Cerebellar cortex (tissue), 1 donor: Measurements from ENCODE around the gene TBX6.
"Not testable (repeated sequence)": the region's sequence is repeated elsewhere in the genome, so short reads cannot be mapped to it uniquely, and the experiment has no call there.

Experiments
- DNase-seq: peaks from one replicate; pipeline ENCODE4 v3.0.0-alpha.2; 2015; ENCODE audit warnings: low spot score

Gene TBX6

GRCh38 chr16:30065943-30066760 is 25.6 kb downstream of the TBX6 start:
- DNase-seq = no peak

DNA sequence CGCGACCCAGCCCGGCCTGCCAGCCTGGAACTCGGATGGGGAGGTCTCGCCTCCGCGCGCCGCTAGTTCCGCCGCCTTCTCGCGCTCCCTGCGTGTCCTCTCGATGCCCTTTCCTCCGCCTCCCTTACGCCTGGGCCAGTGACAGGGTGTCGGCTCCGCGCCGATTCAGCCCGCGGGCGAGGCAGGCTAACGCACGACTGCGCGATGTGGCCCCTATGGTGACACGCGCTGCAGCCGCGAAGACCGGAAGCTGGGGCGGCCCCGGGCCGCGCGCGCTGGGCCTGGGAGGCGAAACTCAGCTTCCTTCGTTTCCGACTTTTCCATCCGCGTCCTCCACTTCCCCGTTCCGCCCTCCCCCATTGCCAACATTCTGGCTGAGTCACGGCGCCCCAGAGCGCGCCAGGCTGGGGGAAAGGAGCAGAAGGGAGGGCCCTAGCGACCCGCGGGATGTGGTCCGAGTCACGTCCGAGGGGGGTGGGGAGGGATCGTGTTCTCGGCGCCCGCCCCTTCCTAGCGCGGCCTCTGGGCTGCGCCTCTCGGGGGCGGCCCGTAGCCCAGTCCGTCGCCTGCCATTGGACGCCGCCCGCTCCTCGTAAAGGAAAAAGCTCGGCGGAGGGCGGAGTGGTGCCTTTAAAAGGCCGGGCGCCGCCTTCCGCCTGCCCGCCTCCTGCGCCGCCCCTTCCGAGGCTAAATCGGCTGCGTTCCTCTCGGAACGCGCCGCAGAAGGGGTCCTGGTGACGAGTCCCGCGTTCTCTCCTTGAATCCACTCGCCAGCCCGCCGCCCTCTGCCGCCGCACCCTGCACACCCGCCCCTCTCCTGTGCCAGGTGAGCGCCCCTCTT is 26.4 kb downstream of the TBX6 start, which contains the start of gene ALDOA:
Gene ALDOA (plus strand): TSS at position 659 of the 841 bp plus-strand sequence. CDS start 1,138 bp downstream, outside the sequence.
- peak; percentile 96 for DNase-seq

GRCh38 chr16:30064729-30065101 is 27.0 kb downstream of the TBX6 start:
- DNase-seq = no peak

- DNase-seq = peak; percentile 86
Observed at GRCh38 chr16:30063893-30064728, 27.6 kb downstream of the TBX6 start.

DNA sequence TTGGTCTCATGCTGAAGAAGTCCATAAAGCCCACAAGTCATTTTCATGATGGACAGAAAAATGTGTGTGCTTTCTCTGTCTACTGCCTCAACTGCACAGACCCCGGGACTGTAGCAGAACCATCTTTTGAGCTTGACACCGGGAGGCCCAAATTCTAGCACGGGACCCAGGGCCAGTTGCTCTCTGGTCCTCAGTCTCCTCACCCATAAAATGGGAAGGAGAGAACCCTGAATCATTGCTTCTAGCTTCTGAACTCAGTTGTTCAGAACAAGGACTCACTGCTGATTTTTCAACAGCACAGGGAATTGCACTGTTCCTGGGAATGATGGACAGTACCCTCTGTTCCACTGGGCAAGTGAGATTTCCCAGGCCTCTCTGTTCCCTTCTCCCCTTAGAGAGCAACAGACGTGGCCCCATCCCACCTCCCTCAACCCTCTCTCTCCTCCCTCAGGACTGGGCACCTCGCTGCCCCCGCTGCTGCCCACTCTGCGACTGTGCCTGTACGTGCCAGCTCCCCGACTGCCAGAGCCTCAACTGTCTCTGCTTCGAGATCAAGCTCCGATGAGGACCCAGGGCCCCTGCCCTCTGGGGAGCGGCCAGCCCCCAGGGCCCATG is 28.3 kb downstream of the TBX6 start:
- DNase-seq = no peak

GRCh38 chr16:30060836-30061554 is 30.7 kb downstream of the TBX6 start:
- DNase-seq = no peak

DNA sequence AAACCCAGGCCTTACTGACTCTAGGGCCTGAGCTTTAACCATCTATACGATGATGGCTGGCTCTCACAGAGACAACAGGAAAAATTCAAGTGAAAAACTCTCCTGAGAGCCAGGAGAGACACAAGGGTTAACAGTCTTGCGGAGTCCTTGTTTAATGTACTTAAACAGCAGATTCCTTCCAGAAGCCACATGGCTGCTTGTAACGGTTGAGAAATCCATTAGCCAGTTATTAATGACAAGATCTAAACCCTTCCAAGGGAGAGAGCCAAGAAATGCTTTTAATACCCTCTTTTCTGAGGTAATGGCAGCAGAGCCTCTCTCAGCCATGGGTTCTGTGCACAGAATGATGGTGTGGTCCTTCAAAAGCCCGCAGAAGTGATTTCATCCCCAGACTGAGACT is 31.4 kb downstream of the TBX6 start:
- DNase-seq = no peak

GRCh38 chr16:30054959-30055553 is 36.7 kb downstream of the TBX6 start:
- DNase-seq = peak; percentile 60

DNA sequence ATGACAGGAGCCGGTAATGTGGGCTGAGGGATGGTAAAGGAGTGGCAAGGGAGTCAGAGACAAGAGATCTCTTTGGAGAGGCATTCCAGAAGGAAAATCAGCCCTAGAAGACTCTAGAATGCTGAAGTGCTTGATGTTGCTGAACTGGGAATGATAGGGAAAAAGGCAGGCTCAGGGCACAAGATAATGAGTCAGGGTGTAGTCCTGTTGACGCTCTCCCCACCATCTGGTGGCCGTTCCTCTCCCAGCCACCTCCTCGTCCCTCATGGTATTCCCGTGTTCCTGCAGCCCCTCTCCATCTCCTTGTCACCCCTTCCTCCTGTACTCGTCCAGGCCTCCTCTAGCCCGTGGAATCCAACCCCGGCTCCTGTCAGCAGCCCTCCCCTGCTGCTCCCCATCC is 37.3 kb downstream of the TBX6 start:
- DNase-seq = no peak

DNA sequence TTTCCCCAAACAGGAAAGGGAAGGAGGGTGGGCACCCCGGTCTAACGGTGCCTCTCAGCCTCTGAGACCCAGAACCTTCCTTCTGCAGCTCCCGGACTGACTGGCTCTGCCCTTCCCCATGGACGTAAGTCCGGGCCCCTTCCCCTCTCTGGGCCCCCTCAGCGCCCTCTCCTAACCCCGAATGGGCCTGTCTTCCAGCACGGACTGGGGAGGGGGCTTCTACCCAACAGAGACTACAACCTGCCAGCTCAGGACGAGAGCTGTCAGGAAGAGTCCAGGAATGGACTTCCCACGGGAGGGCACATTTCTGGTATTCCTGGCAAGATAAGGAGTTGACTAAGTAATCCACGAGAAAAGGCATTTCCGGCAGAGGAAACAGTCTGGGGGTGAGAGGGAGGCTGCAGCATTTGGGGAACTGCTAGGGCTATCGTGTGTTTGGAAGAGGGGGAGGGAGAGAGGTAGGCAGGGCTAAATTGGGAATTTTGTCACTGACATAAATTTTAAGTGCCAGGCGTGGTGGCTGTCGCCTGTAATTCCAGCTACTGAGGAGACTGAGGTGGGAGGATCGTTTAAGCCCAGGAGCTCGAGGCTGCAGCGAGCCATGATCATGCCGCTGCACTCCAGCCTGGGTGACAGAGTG is 38.2 kb downstream of the TBX6 start:
- no peak for DNase-seq

- peak; percentile 85 for DNase-seq
Observed at GRCh38 chr16:30052671-30053372, 38.9 kb downstream of the TBX6 start.

DNA sequence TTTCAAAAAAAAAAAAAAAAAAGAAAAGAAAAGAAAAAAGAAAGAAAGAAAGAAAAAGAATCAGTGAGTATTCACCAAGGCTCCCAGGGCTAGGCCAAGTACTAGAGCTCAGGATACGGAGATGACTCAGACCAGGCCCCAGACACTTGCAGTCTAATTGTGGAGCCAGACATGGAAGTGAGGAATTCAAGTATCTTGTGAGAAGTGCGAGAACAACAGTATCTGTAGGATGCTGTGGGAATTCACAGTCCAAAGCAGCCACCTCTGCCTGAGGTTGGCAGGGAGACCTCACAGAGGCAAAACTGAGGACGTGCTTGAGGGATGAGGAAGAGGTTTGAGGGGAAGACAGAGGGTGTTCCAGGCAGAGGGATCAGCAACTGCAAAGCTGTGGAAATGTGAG is 40.2 kb downstream of the TBX6 start:
- DNase-seq = no peak

GRCh38 chr16:30049871-30050270 is 41.9 kb downstream of the TBX6 start:
- DNase-seq = no peak

GRCh38 chr16:30046588-30046987 is 45.1 kb downstream of the TBX6 start:
- no peak for DNase-seq

GRCh38 chr16:30046178-30046577 is 45.5 kb downstream of the TBX6 start:
- no peak for DNase-seq

- DNase-seq = no peak
Observed at GRCh38 chr16:30041841-30042240, 49.9 kb downstream of the TBX6 start.

GRCh38 chr16:30040690-30041089 is 51.0 kb downstream of the TBX6 start:
- DNase-seq = not testable (repeated sequence)

DNA sequence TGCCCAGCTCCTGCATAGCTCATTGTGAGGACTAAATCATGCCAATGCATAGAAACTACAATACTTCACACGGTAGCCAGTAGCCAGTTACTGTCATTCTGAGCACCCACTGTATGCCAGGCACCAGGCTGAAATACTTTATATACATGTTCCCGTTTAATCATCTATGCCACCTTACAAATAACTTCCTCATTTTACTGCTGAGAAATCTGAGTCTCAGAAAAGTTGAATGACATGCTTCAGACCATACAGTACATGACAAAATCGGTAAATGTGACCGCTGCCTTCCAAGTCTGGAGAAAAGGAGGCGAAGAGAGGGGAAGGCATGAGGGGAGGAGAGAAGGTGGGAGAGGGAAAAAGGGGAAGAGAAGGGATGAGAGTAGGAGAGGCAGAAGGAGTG is 51.5 kb downstream of the TBX6 start:
- DNase-seq = no peak
